NCI-H82 treated with DMSO at 0.1 percent for 48 hours (cell line): ENCODE measurements around the gene LSAMP.

Experiments used
- DNase-seq: peaks from one replicate; lab custom pipeline; 2025; ENCODE audit not compliant: unreplicated experiment; lab: John Stamatoyannopoulos, UW

LSAMP gene

DNA sequence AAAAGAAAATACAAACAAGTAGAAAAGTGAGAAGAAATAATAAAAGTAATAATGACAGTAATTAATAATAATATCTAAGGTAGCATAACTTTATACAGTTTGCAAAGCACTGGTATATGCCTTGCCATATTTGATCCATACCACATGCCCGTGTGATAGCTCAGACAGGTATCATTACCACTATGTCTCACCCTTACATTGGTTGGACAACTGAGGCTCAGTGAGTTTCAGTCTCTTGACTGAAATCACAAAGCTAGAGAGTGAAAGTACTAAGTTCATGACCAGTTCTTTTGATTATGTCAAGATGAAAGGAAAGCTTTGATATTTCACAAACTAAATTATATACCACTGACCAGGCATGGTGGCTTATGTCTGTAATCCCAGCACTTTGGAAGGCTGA, 413.1 kb downstream of the LSAMP start:
- no peak for DNase-seq

DNA sequence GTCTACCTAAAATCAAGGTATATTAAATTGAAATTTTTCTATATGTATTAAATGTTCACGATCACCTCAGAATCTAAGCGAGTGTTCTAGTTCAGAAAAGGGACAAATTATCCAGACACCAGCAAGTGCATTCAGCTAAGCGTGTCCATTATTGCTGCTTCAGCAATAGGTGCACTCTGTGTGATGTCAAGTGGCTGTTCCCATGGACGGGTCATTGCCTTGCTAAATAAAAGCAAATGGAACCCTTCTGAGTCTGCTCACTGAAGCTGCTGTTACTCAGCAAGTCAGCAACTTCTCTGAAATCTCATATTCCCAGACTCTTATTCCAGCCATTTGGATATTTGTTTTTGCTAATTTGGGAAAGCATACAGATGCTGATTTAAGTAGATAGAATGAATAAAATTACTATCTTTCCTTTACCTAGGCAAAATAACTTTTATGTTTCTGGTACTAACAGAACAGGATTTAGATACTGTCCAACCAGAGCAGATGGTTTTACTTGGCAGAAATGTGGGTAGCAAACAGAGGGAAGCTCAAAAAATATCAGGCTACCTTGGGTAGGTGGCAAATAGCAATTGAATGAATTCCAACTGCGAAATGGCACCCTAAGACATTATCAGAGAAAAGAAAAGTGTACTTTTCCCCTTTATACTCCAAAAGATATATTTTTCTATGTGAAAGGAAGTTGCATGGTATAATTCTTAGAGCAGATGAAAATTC, 415.0 kb downstream of the LSAMP start:
- no peak for DNase-seq

DNA sequence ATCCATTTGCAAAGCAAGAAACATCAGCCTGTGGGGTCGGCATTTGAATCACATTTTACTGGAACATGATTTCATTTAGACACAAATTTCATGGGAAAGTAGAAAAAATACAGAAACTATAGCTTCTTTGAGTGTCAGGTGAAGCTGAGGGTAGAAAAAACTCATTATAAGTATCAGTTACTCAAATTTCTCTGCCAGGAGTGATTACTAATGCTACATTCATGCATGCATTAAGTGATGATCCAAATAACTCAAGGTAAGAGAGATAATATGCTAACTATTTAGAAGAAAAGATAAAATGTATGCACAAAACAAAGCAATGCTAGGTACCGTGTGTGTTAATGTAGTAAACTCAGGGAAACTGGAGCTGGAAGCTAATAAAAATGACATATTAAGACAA, 416.0 kb downstream of the LSAMP start:
- no peak for DNase-seq

DNA sequence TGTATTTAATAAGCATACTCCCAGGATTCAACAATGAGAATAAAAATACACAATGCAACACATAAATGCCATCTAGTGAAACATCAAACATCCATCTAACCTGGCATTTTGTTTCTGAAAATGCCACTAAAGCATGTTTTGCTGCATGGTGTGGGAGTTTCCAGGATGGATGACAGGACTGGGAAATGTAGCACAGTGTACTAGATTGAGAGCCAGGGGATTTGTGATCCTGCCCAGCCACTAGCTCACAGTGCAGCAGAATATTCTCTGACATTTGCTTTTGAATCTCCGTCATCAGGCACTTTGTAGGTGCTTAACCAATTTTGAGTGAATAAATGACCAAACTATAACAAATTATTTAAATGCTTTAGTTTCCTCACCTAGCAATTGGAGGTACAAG, 417.1 kb downstream of the LSAMP start:
- DNase-seq: no peak

GRCh38 chr3:116020989-116021388, 424.3 kb downstream of the LSAMP start:
- DNase-seq: no peak

GRCh38 chr3:116020495-116020894, 424.8 kb downstream of the LSAMP start:
- DNase-seq: no peak

GRCh38 chr3:116019254-116019763, 426.0 kb downstream of the LSAMP start:
- no peak for DNase-seq

GRCh38 chr3:116018646-116019045, 426.6 kb downstream of the LSAMP start:
- DNase-seq: no peak

DNA sequence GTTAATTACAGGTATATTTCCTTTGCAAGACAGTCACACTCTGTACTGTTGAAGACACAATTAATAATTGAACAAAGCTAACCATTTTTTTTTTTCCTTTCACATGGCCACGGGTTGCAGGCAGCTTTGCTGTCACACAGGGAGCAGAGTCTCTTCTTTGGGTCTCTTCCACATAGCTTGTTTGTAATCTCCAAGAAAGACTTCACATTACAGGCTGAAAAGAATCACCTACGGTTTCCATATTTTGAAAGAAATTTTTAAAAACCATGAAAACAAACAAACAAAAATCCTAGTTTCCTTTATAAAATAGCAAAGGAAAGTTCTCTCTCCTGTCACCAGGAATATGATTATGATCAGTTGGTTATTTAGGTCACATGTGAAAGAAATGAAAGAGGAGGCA, 429.4 kb downstream of the LSAMP start:
- DNase-seq: no peak

- no peak for DNase-seq
Observed at GRCh38 chr3:116007000-116007399, 438.3 kb downstream of the LSAMP start.

GRCh38 chr3:116005404-116005803, 439.9 kb downstream of the LSAMP start:
- peak; percentile 76 for DNase-seq

GRCh38 chr3:116002235-116002634, 443.1 kb downstream of the LSAMP start:
- no peak for DNase-seq

GRCh38 chr3:116001151-116001621, 444.1 kb downstream of the LSAMP start:
- no peak for DNase-seq

GRCh38 chr3:116000311-116000710, 445.0 kb downstream of the LSAMP start:
- DNase-seq: no peak

DNA sequence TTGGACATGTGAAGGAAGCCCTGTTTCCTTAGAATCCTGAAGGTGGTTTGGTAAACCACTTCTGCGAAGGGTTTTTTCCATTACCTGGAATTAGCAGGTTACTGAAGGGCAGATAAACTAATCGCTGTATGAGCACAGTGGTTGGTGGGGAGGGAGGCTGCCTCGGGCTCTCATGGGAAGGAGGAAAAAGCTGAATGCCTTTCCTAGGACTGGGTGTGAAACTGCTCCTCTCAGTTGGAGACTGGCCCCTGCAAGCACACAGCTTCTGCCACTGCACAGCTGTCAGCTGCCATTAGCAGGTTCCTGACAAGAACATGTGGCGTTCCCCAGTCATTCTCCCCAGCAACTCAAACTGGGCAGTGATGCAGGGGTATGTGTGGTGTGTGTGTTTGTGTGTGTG, 445.7 kb downstream of the LSAMP start:
- no peak for DNase-seq

DNA sequence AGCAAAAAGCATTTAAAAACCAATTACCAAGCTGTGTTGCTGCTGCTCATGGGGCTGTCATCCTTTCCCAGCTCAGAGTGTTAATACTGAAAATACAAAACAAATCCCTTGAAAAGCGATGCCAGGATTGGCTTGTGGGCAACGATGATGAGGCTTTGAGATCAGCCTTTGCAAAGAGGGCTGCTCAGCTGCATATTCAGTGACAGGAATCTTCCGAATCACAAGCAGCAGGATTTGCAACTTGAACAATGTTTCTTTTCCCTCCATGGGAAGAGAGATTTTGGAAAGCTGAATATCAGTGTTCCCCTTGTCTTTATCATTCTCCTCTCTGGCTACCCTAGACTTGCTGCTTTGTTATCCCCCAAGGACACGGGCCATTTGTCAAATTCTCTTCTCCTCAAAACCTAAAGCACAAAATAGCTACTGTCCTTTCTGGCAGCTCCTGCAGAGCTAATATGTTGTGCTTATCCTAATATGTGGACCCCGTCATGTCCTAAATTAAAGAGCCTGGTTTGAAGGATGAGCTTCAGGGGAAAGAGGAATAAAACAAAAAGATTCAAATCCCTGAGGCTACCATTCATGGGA, 446.2 kb downstream of the LSAMP start:
- DNase-seq: no peak

GRCh38 chr3:115996420-115997108, 448.7 kb downstream of the LSAMP start:
- DNase-seq: no peak

- DNase-seq: no peak
Observed at GRCh38 chr3:115990669-115991068, 454.6 kb downstream of the LSAMP start.

- DNase-seq: no peak
Observed at GRCh38 chr3:115989684-115990421, 455.4 kb downstream of the LSAMP start.

- DNase-seq: peak; percentile 35
Observed at GRCh38 chr3:115986555-115987207, 458.6 kb downstream of the LSAMP start.

- no peak for DNase-seq
Observed at GRCh38 chr3:115982629-115983028, 462.7 kb downstream of the LSAMP start.
